RWPE1 (cell line): ENCODE measurements around the gene WDR20.
"Not testable (repeated sequence)": the region's sequence is repeated elsewhere in the genome, so short reads cannot be mapped to it uniquely, and the experiment has no call there.

Experiments
- CTCF ChIA-PET: fragments of 350-600 bp; sonication (Branson Sonifier 250); formaldehyde crosslinking; extraction: SDS; loops from one replicate; lab custom pipeline; 2021; lab: Yijun Ruan, JAX
- POLR2A ChIA-PET: fragments of 400-600 bp; formaldehyde crosslinking; extraction: SDS; loops from one replicate; lab custom pipeline; 2020; ENCODE audit warnings: antibody characterized with exemption; ENCODE audit not compliant: low non-redundant PET; lab: Yijun Ruan, JAX
- DNase-seq: peaks from one replicate; pipeline ENCODE4 v3.0.0; 2012; ENCODE audit warnings: low spot score
- H3K27ac ChIP-seq: fragments of 450-650 bp; 2 replicates; pipeline ENCODE4 v1.5.1; 2017
- TF ChIP-seq, protein P1 (sequence below): fragments of 450-650 bp; conservative IDR thresholded peaks from 2 replicates; pipeline ENCODE4 v1.5.1; 2017; ENCODE audit warnings: low read depth, mild to moderate bottlenecking

Gene WDR20

DNA sequence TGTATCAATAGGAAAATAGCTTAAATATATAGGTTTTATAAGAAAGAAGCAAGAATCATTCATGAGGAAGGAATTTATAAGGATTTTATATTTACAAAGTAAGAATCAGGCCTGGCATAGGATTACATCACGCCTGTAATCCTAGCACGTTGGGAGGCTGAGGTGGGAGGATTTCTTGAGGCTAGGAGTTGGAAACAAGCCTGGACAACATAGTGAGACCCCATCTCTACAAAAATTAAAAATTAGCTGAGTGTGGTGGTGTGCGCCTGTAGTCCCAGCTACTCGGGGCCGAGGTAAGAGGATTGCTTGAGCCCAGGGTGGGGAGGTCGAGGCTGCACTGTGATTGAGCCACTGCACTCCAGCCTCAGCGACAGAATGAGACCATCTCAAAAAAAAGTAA, 10.4 kb downstream of the WDR20 start:
- H3K27ac ChIP-seq: no peak overlapping the region
- DNase-seq: no peak
- CTCF ChIA-PET: interaction anchor here (0.6 kb wide), 1 partner anchor 77 kb away, joined by 4 read pairs; no protein-coding TSS in a partner anchor
- POLR2A ChIA-PET: no interaction called here
- TF ChIP-seq, protein P1, sequence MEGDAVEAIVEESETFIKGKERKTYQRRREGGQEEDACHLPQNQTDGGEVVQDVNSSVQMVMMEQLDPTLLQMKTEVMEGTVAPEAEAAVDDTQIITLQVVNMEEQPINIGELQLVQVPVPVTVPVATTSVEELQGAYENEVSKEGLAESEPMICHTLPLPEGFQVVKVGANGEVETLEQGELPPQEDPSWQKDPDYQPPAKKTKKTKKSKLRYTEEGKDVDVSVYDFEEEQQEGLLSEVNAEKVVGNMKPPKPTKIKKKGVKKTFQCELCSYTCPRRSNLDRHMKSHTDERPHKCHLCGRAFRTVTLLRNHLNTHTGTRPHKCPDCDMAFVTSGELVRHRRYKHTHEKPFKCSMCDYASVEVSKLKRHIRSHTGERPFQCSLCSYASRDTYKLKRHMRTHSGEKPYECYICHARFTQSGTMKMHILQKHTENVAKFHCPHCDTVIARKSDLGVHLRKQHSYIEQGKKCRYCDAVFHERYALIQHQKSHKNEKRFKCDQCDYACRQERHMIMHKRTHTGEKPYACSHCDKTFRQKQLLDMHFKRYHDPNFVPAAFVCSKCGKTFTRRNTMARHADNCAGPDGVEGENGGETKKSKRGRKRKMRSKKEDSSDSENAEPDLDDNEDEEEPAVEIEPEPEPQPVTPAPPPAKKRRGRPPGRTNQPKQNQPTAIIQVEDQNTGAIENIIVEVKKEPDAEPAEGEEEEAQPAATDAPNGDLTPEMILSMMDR: no peak

DNA sequence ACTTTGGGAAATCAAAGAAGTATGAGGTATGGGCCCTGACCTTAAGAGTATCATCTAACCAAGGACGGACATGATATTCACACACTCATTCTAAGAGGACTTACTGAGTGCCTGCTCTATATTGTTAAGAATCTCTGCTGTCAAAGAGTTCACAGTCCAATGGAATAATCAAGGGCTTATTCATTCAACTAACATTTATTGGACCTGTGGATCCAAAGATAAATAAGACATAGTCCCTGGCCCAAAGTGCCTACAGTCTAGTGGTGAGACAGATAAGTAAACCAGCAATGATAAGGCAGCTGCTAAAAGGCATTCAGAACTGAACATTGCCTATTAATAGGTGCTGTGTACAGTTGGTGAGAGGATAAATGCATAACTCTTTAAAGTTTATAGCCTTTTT, 11.0 kb downstream of the WDR20 start:
- TF ChIP-seq, protein P1: no peak
- CTCF ChIA-PET: interaction anchor here (0.5 to 0.9 kb wide), 4 partner anchors 17 to 407 kb away, joined by 3 to 4 read pairs (median 3); no protein-coding TSS in a partner anchor
- no peak overlapping the region for H3K27ac ChIP-seq
- no peak for DNase-seq
- POLR2A ChIA-PET: no interaction called here

DNA sequence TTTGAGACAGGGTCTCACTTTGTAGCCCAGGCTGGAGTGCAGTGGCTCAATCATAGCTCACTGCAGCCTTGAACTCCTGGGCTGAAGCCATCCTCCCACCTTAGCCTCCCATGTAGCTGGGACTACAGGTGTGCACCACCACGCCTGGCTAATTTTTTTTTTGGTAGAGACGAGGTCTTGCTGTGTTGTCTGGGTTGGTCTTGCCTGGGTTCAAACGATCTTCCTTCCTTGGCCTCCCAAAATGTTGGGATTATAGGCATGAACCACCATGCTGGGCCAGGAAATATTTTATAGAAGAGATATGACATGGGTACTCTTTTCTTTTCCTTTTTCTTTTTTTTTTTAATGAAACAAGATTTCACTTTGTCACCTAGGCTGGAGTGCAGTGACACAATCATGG, 11.7 kb downstream of the WDR20 start:
- CTCF ChIA-PET: interaction anchor here (0.6 to 0.9 kb wide), 2 partner anchors 67 to 406 kb away, joined by 3 read pairs; no protein-coding TSS in a partner anchor
- POLR2A ChIA-PET, DNase-seq, H3K27ac ChIP-seq: not testable (repeated sequence)

DNA sequence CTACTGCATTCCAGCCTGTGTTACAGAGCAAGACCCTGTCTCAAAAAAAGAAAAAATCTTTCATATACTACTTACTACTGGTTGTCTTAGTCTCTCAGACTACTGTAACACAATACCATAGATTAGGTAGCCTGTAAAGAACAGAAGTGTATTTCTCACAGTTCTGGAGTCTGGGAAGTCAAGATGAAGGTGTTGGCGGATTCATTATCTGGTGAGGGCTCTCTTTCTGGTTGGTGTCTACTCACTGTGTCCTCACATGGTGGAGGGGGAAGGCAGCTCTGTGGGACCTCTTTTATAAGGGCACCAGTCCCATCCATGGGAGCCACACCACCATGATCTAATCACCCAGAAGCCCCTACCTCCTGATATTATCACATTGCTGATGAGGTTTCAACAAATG, 14.4 kb downstream of the WDR20 start:
- DNase-seq: no peak
- ChIA-PET POLR2A (interaction anchor here (0.6 kb wide), 1 partner anchor 163 kb away, joined by 5 read pairs; no protein-coding TSS in a partner anchor), CTCF (interaction anchor here (0.6 kb wide), 2 partner anchors 80 to 190 kb away, joined by 3 read pairs; no protein-coding TSS in a partner anchor)
- no peak overlapping the region for H3K27ac ChIP-seq
- TF ChIP-seq, protein P1: no peak

DNA sequence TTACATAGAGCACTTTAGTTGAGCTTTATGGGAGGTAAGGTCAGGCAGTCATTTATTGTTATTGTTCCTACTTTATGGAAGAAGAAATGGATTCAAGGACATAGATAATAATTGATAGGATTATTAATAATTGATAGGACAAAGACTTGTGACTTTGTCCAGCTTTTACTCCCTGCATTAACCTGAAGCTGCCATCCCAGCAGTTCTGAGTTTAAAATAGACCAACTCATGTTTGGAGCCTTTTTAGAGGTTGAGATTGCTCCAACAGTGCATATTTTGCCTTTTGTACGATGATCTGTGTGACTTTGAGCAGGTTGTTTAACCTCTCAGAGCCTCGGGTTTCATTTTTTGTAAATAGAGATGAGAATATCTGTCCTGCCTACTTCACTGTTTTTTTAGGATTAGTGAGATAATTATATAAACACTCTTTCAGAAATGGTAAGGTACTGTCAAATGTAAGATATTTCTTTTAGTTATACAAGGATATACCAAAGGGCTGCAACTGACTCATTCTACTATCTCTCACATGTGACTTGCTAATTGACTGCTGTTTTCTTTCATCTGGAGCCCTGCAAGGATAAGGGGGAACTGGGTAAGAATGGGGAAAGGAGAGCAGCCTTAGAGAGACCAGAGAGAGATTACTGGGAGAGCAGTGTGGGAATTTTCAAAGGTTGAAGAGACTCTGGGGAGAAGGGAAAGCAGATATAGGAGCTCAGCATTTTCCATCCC, 15.3 kb downstream of the WDR20 start:
- POLR2A ChIA-PET: no interaction called here
- no peak for DNase-seq
- TF ChIP-seq, protein P1: no peak
- CTCF ChIA-PET: no interaction called here
- no peak overlapping the region for H3K27ac ChIP-seq

DNA sequence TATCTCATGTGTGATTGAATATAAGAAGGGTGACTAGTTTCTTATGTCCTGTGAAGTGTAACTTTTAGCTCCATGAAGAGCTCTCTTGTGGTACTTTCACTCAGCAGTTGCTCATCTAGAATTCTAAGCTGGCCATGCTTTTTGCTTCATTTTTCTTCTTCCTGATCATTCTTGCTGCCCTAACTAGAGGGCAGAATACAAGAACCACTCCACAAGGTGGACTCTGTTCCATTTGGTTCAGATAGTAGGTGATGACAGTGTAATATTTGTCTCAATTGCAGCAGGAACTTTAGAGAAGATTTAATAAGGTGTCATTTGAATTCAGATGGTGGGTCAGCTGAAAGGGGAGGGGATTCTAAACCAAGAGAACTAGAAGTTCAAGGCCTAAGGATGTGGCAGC, 17.6 kb downstream of the WDR20 start:
- no peak overlapping the region for H3K27ac ChIP-seq
- ChIA-PET POLR2A (no interaction called here), CTCF (no interaction called here)
- DNase-seq: no peak
- TF ChIP-seq, protein P1: no peak

DNA sequence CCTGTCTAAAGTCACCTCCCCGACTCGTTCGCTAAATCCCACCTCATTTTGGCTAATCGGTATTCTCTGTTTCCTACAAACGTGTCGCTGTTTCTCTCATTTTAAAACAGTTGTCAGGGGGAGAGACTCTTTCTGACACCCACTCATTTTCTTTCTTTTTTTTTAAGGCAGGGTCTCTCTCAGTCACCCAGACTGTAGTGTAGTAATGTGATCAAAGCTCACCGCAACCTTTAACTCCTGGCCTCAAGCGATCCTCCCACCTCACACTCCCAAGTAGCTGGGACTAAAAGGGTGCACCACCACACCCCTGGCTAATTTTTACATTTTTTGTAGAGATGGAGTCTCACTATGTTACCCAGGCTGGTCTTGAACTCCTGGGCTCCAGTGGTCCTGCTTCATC, 19.1 kb downstream of the WDR20 start:
- H3K27ac ChIP-seq: no peak overlapping the region; the same call in 1 of the 2 replicates
- DNase-seq: no peak
- POLR2A ChIA-PET: no interaction called here
- CTCF ChIA-PET: no interaction called here
- TF ChIP-seq, protein P1: no peak
